ENCODE data around the gene COMMD10. TPM values are rescaled to one million over a fixed set of nuclear protein-coding genes. Genes with fewer than 3 reads are reported as not detected.

Gene COMMD10
- polyA plus RNA-seq, 1 donor from 2014 or later, result 23.1 TPM

DNA sequence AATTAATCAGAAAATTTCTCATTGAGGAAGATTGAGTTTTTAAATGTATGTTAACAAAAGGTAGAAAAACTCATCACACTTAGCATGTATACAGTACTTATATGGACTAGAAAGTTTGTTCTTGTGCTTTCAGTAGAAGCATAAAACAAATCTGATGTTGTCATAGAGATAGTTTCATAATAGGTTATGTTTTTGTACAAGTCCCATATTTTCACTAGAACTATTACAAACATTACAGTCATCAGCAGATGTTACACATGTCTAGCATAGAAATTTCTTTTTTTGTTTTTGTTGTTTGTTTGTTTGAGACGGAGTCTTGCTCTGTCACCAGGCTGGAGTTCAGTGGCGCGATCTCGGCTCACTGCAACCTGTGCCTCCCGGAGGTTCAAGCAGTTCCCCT is 131.4 kb downstream of the COMMD10 start:
- H3K36me3 ChIP-seq (ENCODE audit: insufficient read depth, low read length), result no peaks in the 10 kb centered on the region
- no peak overlapping the region for H3K4me3 ChIP-seq (ENCODE audit: low read length)
- H3K9ac ChIP-seq (ENCODE audit: low read length), result no peak overlapping the region
- H3K9me3 ChIP-seq (ENCODE audit: low read length), result no peaks in the 10 kb centered on the region
- H3K79me2 ChIP-seq (replicated peaks; ENCODE audit: insufficient read depth, low read length), result no peaks in the 10 kb centered on the region
- H3F3A ChIP-seq (ENCODE audit: insufficient read depth, low read length, poor library complexity, severe bottlenecking), result no peaks in the 10 kb centered on the region
- no peaks in the 10 kb centered on the region for H3K27me3 ChIP-seq (ENCODE audit: insufficient read depth, low read depth, low read length)
- H2AFZ ChIP-seq (ENCODE audit: low read depth, low read length), result no peak overlapping the region
- H4K20me1 ChIP-seq (ENCODE audit: insufficient read depth), result no peaks in the 10 kb centered on the region
- no peak overlapping the region for H3K27ac ChIP-seq (ENCODE audit: low read length)
- no peak overlapping the region for H3K4me2 ChIP-seq (ENCODE audit: low read length)
- no peak for TF ChIP-seq MXI1 (conservative IDR thresholded peaks at IDR 0.05; ENCODE audit: poor library complexity, severe bottlenecking)
- no peak for TF ChIP-seq EZH2 (IDR thresholded peaks at IDR 0.05; ENCODE audit: borderline replicate concordance, insufficient read depth, low read length, poor library complexity, severe bottlenecking)
- no peak for TF ChIP-seq SMC3 (conservative IDR thresholded peaks at IDR 0.05; ENCODE audit: poor library complexity)
- H3K9me2 ChIP-seq (ENCODE audit: insufficient read depth, low read length), result no peaks in the 10 kb centered on the region

DNA sequence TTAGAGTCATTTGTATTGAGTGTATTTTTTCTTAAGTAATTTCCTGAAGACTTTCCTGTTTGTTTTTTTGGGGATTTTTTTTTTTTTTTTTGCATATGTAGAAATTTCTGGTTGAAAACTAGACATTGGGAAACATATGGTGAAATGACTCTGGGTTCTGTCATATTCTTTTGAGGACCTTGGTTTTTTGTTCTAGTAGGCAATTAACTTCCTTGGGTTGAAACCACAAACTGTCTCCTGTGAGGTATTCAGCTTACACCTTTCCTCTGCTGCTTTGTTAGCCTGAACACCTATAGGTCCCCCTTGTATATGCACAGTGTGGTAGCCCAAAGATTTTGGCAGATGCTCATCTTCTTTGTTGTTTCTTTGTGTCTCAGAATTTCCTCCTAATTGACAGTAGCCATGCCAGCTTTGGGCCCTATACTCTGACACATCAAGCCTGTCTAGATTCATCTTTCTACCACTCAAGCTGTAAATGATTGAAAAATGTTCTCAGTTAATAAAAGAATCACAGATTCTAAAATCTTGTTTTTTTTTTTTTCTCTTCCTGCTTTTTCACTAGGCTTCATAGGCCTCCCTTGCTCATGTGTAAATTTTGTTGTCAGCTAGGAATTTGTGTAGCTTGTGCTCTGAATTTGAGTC is 140.6 kb downstream of the COMMD10 start:
- H3K27ac ChIP-seq (ENCODE audit: low read length), result no peak overlapping the region

DNA sequence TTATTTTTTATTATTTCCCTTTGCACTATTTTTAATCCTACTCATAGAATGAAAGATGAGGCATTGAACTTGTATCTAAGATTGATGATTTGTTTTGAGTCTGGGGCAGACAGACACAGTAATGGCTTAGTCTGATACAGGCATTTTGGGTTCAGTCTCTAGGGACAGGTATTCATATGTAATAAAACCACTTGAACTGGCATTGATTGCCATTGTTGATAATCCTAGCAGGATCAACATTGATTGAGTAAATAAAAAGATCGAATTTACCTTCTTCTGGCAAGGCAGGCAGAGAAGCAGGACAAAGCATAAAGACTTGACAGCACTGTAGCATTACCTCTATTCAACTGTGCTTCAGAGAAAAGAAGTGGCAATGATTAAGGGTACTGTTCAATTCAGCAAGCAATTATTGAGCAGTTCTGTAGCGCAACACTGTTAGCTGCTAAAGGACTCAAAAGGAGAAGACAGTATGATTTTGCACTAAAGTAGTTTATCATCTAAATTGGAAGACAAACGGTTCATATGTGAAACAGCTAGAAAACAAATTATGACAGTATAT is 144.4 kb downstream of the COMMD10 start:
- Histone ChIP-seq H3K36me3 (ENCODE audit: insufficient read depth, low read length) (no peaks in the 10 kb centered on the region), H3K79me2 (replicated peaks; ENCODE audit: insufficient read depth, low read length) (no peaks in the 10 kb centered on the region), H4K20me1 (ENCODE audit: insufficient read depth) (no peaks in the 10 kb centered on the region), H3K4me3 (ENCODE audit: low read length) (no peak overlapping the region), H3F3A (ENCODE audit: insufficient read depth, low read length, poor library complexity, severe bottlenecking) (no peaks in the 10 kb centered on the region), H3K4me2 (ENCODE audit: low read length) (no peak overlapping the region), H3K9me3 (ENCODE audit: low read length) (no peaks in the 10 kb centered on the region), H3K9ac (ENCODE audit: low read length) (no peak overlapping the region), H3K27me3 (ENCODE audit: insufficient read depth, low read depth, low read length) (no peaks in the 10 kb centered on the region), H2AFZ (ENCODE audit: low read depth, low read length) (no peak overlapping the region), H3K27ac (ENCODE audit: low read length) (no peak overlapping the region), H3K9me2 (ENCODE audit: insufficient read depth, low read length) (no peaks in the 10 kb centered on the region)
- TF ChIP-seq, protein P1, sequence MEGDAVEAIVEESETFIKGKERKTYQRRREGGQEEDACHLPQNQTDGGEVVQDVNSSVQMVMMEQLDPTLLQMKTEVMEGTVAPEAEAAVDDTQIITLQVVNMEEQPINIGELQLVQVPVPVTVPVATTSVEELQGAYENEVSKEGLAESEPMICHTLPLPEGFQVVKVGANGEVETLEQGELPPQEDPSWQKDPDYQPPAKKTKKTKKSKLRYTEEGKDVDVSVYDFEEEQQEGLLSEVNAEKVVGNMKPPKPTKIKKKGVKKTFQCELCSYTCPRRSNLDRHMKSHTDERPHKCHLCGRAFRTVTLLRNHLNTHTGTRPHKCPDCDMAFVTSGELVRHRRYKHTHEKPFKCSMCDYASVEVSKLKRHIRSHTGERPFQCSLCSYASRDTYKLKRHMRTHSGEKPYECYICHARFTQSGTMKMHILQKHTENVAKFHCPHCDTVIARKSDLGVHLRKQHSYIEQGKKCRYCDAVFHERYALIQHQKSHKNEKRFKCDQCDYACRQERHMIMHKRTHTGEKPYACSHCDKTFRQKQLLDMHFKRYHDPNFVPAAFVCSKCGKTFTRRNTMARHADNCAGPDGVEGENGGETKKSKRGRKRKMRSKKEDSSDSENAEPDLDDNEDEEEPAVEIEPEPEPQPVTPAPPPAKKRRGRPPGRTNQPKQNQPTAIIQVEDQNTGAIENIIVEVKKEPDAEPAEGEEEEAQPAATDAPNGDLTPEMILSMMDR (IDR thresholded peaks at IDR 0.05; ENCODE audit: poor library complexity, severe bottlenecking), result no peak
- TF ChIP-seq RAD21 (conservative IDR thresholded peaks at IDR 0.05), result no peak
- TF ChIP-seq MXI1 (conservative IDR thresholded peaks at IDR 0.05; ENCODE audit: poor library complexity, severe bottlenecking), result no peak
- TF ChIP-seq, protein P2, sequence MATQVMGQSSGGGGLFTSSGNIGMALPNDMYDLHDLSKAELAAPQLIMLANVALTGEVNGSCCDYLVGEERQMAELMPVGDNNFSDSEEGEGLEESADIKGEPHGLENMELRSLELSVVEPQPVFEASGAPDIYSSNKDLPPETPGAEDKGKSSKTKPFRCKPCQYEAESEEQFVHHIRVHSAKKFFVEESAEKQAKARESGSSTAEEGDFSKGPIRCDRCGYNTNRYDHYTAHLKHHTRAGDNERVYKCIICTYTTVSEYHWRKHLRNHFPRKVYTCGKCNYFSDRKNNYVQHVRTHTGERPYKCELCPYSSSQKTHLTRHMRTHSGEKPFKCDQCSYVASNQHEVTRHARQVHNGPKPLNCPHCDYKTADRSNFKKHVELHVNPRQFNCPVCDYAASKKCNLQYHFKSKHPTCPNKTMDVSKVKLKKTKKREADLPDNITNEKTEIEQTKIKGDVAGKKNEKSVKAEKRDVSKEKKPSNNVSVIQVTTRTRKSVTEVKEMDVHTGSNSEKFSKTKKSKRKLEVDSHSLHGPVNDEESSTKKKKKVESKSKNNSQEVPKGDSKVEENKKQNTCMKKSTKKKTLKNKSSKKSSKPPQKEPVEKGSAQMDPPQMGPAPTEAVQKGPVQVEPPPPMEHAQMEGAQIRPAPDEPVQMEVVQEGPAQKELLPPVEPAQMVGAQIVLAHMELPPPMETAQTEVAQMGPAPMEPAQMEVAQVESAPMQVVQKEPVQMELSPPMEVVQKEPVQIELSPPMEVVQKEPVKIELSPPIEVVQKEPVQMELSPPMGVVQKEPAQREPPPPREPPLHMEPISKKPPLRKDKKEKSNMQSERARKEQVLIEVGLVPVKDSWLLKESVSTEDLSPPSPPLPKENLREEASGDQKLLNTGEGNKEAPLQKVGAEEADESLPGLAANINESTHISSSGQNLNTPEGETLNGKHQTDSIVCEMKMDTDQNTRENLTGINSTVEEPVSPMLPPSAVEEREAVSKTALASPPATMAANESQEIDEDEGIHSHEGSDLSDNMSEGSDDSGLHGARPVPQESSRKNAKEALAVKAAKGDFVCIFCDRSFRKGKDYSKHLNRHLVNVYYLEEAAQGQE (IDR thresholded peaks at IDR 0.05; ENCODE audit: borderline replicate concordance), result no peak
- no peak for TF ChIP-seq TAF1 (IDR thresholded peaks at IDR 0.05; ENCODE audit: low read depth)
- peak; percentile 81 for TF ChIP-seq POLR2AphosphoS5 (IDR thresholded peaks at IDR 0.05)
- no peak for TF ChIP-seq EZH2 (IDR thresholded peaks at IDR 0.05; ENCODE audit: borderline replicate concordance, insufficient read depth, low read length, poor library complexity, severe bottlenecking)
- peak; percentile 81 for TF ChIP-seq EP300 (conservative IDR thresholded peaks at IDR 0.05; ENCODE audit: poor library complexity, severe bottlenecking)

More for the DNA sequence above, 140.6 kb downstream of the COMMD10 start:
- no peaks in the 10 kb centered on the region for H3F3A ChIP-seq (ENCODE audit: insufficient read depth, low read length, poor library complexity, severe bottlenecking)
- no peaks in the 10 kb centered on the region for H4K20me1 ChIP-seq (ENCODE audit: insufficient read depth)
- no peak overlapping the region for H2AFZ ChIP-seq (ENCODE audit: low read depth, low read length)
- H3K36me3 ChIP-seq (ENCODE audit: insufficient read depth, low read length), result no peaks in the 10 kb centered on the region
- no peaks in the 10 kb centered on the region for H3K9me2 ChIP-seq (ENCODE audit: insufficient read depth, low read length)
- no peaks in the 10 kb centered on the region for H3K27me3 ChIP-seq (ENCODE audit: insufficient read depth, low read depth, low read length)
- no peaks in the 10 kb centered on the region for H3K9me3 ChIP-seq (ENCODE audit: low read length)
- no peak overlapping the region for H3K4me3 ChIP-seq (ENCODE audit: low read length)
- no peaks in the 10 kb centered on the region for H3K79me2 ChIP-seq (replicated peaks; ENCODE audit: insufficient read depth, low read length)
- no peak overlapping the region for H3K9ac ChIP-seq (ENCODE audit: low read length)
- no peak for TF ChIP-seq POLR2AphosphoS5 (IDR thresholded peaks at IDR 0.05)
- TF ChIP-seq EP300 (conservative IDR thresholded peaks at IDR 0.05; ENCODE audit: poor library complexity, severe bottlenecking), result no peak
- TF ChIP-seq, protein P1 (IDR thresholded peaks at IDR 0.05; ENCODE audit: poor library complexity, severe bottlenecking), result no peak
- H3K4me2 ChIP-seq (ENCODE audit: low read length), result no peak overlapping the region

Measured in neural cell (in vitro differentiated cells).